ENCODE measurements around the gene CCDC157. TPM values are rescaled to one million over a fixed set of nuclear protein-coding genes. Genes with fewer than 3 reads are reported as not detected.

The CCDC157 gene
- total RNA-seq, 1 experiment from 2014 or later: 3.5 TPM

GRCh38 chr22:30351226-30351625, 5.6 kb upstream of the CCDC157 start:
- Histone ChIP-seq H3K4me1 (ENCODE audit: insufficient read depth, low read length) (peaks cover 8% of the 10 kb centered on the region), H3K79me2 (ENCODE audit: low read length) (peaks cover 80% of the 10 kb centered on the region), H3K36me3 (ENCODE audit: low read depth, low read length) (peaks cover 36% of the 10 kb centered on the region; the same call in 1 of the 2 replicates), H4K20me1 (ENCODE audit: low read length) (peaks cover 16% of the 10 kb centered on the region; the same call in 1 of the 2 replicates), H3K9me3 (ENCODE audit: low read length) (no peaks in the 10 kb centered on the region), H3K9ac (ENCODE audit: low read length) (no peak overlapping the region), H3K4me3 (ENCODE audit: low read length) (no peak overlapping the region), H3K27me3 (ENCODE audit: low read length) (no peaks in the 10 kb centered on the region), H3F3A (ENCODE audit: low read length, unreplicated experiment) (no peaks in the 10 kb centered on the region), H3K27ac (ENCODE audit: low read length) (no peak overlapping the region), H2AFZ (ENCODE audit: low read length) (no peak overlapping the region), H3K9me2 (replicated peaks; ENCODE audit: low read length) (no peaks in the 10 kb centered on the region), H3K4me2 (ENCODE audit: low read length) (no peak overlapping the region)
- intact Hi-C loops (cut with micrococcal nuclease): no loop called here
- POLR2A ChIA-PET (ENCODE audit: unreplicated experiment): no interaction called here
- no peak for DNase-seq
- CTCF ChIA-PET: no interaction called here
- TF ChIP-seq, protein P1, sequence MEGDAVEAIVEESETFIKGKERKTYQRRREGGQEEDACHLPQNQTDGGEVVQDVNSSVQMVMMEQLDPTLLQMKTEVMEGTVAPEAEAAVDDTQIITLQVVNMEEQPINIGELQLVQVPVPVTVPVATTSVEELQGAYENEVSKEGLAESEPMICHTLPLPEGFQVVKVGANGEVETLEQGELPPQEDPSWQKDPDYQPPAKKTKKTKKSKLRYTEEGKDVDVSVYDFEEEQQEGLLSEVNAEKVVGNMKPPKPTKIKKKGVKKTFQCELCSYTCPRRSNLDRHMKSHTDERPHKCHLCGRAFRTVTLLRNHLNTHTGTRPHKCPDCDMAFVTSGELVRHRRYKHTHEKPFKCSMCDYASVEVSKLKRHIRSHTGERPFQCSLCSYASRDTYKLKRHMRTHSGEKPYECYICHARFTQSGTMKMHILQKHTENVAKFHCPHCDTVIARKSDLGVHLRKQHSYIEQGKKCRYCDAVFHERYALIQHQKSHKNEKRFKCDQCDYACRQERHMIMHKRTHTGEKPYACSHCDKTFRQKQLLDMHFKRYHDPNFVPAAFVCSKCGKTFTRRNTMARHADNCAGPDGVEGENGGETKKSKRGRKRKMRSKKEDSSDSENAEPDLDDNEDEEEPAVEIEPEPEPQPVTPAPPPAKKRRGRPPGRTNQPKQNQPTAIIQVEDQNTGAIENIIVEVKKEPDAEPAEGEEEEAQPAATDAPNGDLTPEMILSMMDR (conservative IDR thresholded peaks at IDR 0.05; ENCODE audit: low read depth, low read length): no peak
- TF ChIP-seq EZH2phosphoT487 (IDR thresholded peaks at IDR 0.05; ENCODE audit: borderline replicate concordance, low read length) (no peak), EZH2 (IDR thresholded peaks at IDR 0.05; ENCODE audit: low read length, unreplicated experiment) (no peak)
- no peak for ATAC-seq
- no TSS peak for BruUV-seq (replicated peaks)

DNA sequence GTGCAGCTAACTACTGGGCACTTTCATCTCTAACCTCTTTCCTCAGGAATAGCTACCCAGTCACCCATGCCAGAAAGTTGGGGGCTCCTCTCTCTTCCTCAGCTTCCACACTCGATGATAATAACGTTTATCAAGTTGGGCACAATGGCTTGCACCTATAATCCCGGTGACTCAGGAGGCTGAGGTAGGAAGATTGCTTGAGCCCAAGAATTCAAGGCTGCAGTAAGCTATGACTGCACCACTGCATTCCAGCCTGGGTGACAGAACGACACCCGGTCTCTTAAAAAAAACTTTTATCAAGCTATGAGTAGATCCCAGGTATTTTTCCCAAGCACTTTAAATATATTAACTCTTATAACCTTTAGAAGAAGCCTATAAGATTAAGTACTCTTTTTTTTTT, 2.2 kb upstream of the CCDC157 start:
- Histone ChIP-seq H3K27ac (ENCODE audit: low read length) (no peak overlapping the region), H3K9me3 (ENCODE audit: low read length) (no peaks in the 10 kb centered on the region), H3K9me2 (replicated peaks; ENCODE audit: low read length) (no peaks in the 10 kb centered on the region), H3K79me2 (ENCODE audit: low read length) (peaks cover 64% of the 10 kb centered on the region), H3K9ac (ENCODE audit: low read length) (no peak overlapping the region), H3F3A (ENCODE audit: low read length, unreplicated experiment) (no peaks in the 10 kb centered on the region), H3K27me3 (ENCODE audit: low read length) (no peaks in the 10 kb centered on the region), H3K4me3 (ENCODE audit: low read length) (peak overlapping the region; percentile 97; the same call in 1 of the 2 replicates), H3K36me3 (ENCODE audit: low read depth, low read length) (peaks cover 32% of the 10 kb centered on the region; the same call in 1 of the 2 replicates), H2AFZ (ENCODE audit: low read length) (no peak overlapping the region), H3K4me2 (ENCODE audit: low read length) (peak overlapping the region; percentile 85), H4K20me1 (ENCODE audit: low read length) (peaks cover 13% of the 10 kb centered on the region; the same call in 1 of the 2 replicates), H3K4me1 (ENCODE audit: insufficient read depth, low read length) (peaks cover 8% of the 10 kb centered on the region)
- intact Hi-C loops (cut with micrococcal nuclease): no loop called here
- DNase-seq (no peak), ATAC-seq (no peak)
- POLR2A ChIA-PET (ENCODE audit: unreplicated experiment): no interaction called here
- no peak for TF ChIP-seq EZH2phosphoT487 (IDR thresholded peaks at IDR 0.05; ENCODE audit: borderline replicate concordance, low read length)
- TF ChIP-seq, protein P1 (conservative IDR thresholded peaks at IDR 0.05; ENCODE audit: low read depth, low read length): no peak
- TF ChIP-seq EZH2 (IDR thresholded peaks at IDR 0.05; ENCODE audit: low read length, unreplicated experiment): no peak
- no TSS peak for BruUV-seq (replicated peaks)
- CTCF ChIA-PET: no interaction called here

GRCh38 chr22:30357236-30357570, 396 bp downstream of the CCDC157 start:
- peak; percentile 14 for ATAC-seq
- no peaks in the 10 kb centered on the region for H3F3A ChIP-seq (ENCODE audit: low read length, unreplicated experiment)
- H2AFZ ChIP-seq (ENCODE audit: low read length): peak overlapping the region; percentile 98
- BruUV-seq (replicated peaks): TSS peak; percentile 26
- ChIA-PET CTCF (interaction anchor here (0.6 kb wide), 1 partner anchor 30 kb away, joined by 4 read pairs; no protein-coding TSS in a partner anchor), POLR2A (ENCODE audit: unreplicated experiment) (interaction anchor here (0.6 kb wide), 1 partner anchor 30 kb away, joined by 6 read pairs; the partner anchor contains the start of gene TBC1D10A)
- TF ChIP-seq EZH2phosphoT487 (IDR thresholded peaks at IDR 0.05; ENCODE audit: borderline replicate concordance, low read length) (no peak), EZH2 (IDR thresholded peaks at IDR 0.05; ENCODE audit: low read length, unreplicated experiment) (no peak)
- TF ChIP-seq, protein P1 (conservative IDR thresholded peaks at IDR 0.05; ENCODE audit: low read depth, low read length): no peak
- H3K9ac ChIP-seq (ENCODE audit: low read length): peak overlapping the region; percentile 97
- peak overlapping the region; percentile 85 for H3K4me2 ChIP-seq (ENCODE audit: low read length)
- H4K20me1 ChIP-seq (ENCODE audit: low read length): peaks cover 13% of the 10 kb centered on the region; the same call in 1 of the 2 replicates
- peak overlapping the region; percentile 97 for H3K4me3 ChIP-seq (ENCODE audit: low read length)
- H3K36me3 ChIP-seq (ENCODE audit: low read depth, low read length): peaks cover 12% of the 10 kb centered on the region; the same call in 1 of the 2 replicates
- 0 out of 2 replicates have a peak overlapping the region, but pooled peaks have one; percentile 69 for H3K27ac ChIP-seq (ENCODE audit: low read length)
- H3K9me3 ChIP-seq (ENCODE audit: low read length): no peaks in the 10 kb centered on the region
- H3K4me1 ChIP-seq (ENCODE audit: insufficient read depth, low read length): peaks cover 8% of the 10 kb centered on the region
- intact Hi-C loops (cut with micrococcal nuclease): no loop called here
- peaks cover 41% of the 10 kb centered on the region for H3K79me2 ChIP-seq (ENCODE audit: low read length)
- no peaks in the 10 kb centered on the region for H3K27me3 ChIP-seq (ENCODE audit: low read length)
- no peaks in the 10 kb centered on the region for H3K9me2 ChIP-seq (replicated peaks; ENCODE audit: low read length)
- no peak for DNase-seq

Measured in PC-3 (cell line).